ENCODE data around the gene TGFBR3.

The TGFBR3 gene

GRCh38 chr1:91776068-91776794 lies 109.7 kb downstream of the TGFBR3 start:
- DNase-seq: no peak

DNA sequence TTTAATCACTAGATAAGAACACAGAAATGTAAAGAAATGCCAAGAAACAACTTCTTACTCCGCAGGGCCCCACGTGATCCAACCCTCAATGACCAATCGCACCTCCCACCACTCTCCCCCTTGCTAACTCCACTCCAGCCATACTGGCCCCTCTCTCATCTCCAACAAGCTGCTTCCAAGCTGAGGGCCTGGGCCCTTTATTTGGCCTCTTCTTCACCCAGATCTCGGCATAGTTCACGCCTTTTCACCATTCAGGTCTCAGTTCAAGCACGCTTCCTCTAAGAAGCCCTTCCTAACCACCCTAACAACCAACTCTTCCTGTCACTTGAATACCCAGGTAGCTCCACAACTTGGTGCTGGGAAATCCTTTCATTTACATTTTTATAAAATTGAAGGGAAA lies 110.7 kb downstream of the TGFBR3 start:
- DNase-seq: no peak

DNA sequence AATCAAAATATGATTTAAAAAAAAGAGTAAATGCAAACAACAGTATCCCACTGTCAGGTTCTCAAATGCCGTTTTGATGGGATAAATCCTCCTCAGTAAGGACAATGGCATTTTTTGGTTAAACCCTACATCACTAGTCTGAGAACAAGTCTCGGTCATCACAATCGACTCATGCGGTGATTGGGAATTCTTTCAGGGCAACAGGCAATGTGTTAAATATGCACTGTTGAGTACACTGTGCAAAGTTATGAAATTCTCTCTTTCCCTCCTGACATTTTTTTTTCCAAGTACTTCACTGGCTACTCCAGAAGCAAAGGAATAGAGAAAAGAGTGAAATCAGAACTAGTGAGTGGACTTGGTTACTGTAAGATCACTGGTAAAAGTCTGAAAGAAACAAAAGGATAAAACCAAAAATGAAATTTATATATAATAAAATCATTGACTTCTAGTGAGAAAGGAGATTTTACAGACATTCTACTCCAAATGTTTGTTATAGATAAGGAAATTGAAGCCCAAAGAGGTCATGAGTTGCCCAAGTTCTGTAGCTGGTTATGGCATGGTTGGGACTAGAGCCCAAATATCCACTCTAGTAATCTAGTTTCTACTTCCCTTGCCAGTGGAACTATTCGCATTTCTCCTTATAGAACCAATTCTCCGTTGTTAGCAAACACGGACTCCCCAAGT lies 111.3 kb downstream of the TGFBR3 start:
- DNase-seq: no peak

DNA sequence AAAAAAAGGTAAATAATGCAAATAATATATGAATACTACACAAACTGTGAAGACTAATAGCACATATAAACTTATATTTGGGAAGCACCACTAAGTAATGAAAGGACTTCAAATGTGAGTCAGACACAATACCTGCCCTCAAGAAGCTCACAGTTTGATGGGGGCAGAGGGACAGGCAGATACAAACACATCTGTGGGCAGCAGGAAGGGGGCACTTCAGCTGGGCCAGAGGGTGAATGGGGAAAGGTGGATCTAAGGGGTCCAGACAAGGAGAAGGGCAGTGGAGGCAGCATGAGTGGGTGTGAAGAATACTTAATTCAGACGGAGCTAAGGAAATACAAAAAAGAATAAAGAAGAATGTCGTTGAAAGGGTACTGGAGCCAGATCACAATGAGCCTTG lies 114.2 kb downstream of the TGFBR3 start:
- DNase-seq: no peak

DNA sequence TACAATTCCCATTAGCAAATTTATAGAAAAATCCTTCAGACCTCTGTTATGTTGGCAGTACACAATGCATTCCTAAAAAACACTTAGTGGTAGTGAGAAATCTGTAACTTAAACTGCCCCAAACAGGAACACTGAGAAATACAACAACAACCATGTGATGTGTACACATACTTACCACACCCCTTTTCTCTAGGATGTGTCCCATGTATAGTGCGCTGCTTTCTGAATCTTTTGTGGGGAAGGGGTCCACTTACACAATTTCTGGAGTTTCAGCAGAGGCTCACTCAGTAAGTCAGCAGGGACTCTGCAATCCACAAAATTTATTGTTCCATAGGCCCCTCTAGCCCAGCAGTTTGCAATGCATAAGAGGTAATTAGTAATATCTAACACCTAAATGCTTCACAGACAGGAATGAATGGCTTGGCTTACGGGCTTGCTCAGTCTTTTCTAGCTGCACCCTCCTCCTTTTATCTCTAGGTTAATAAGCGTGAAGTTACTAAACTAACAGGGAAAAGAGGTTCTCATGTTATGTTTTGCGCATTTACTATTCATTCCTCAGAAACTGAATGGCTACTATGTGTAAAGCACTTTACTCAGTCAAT lies 115.2 kb downstream of the TGFBR3 start:
- DNase-seq: no peak

- no peak for DNase-seq
These were observed 116.2 kb downstream of the TGFBR3 start for GRCh38 chr1:91769742-91770141.

- DNase-seq: no peak
These were observed 116.9 kb downstream of the TGFBR3 start for GRCh38 chr1:91768786-91769725.

- DNase-seq: no peak
These were observed 117.8 kb downstream of the TGFBR3 start for GRCh38 chr1:91768120-91768519.

DNA sequence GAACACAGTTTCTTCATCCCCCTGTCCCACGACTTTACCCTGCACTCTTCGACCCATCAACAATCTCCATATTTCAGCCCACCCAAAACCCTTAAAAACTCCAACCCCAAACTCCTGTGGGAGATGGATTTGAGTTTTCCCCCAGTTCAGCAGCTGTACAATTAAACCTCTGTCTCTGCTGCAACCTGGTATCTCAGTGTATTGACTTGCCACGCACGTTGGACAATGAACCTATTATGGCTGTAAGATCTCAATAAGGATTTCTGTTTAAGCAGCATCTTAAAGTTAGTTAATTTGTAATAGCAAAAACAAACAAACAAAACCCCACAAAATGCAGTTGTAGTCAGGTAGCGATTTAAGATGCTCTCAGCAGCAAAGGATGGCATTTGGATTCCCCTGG lies 119.1 kb downstream of the TGFBR3 start:
- DNase-seq: no peak

DNA sequence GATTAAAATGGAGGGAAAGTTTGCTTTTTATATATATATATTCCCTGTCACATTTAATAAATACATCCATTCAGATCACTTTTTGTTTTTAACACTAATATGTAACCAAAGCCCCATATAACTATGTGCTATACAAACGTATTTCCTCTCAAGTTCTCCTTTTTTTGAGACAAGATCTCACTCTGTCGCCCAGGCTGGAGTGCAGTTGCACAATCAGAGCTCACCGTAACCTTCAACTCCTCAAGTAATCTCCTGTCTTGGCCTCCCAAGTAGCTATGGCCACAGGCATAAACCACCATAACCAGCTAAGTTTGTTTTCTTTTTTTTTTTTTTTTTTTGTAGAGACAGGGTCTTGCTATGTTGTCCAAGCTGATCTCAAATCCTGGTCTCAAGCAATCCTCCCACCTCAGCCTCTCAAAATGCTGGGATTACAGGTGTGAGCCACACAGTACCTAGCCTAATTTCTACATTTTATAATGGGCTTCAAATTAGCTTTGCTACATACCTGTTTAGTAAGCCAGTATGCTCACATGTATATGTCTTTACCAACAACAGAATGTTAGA lies 120.0 kb downstream of the TGFBR3 start:
- DNase-seq: no peak

- no peak for DNase-seq
These were observed 120.7 kb downstream of the TGFBR3 start for GRCh38 chr1:91765293-91765692.

- no peak for DNase-seq
These were observed 121.4 kb downstream of the TGFBR3 start for GRCh38 chr1:91764471-91765115.

DNA sequence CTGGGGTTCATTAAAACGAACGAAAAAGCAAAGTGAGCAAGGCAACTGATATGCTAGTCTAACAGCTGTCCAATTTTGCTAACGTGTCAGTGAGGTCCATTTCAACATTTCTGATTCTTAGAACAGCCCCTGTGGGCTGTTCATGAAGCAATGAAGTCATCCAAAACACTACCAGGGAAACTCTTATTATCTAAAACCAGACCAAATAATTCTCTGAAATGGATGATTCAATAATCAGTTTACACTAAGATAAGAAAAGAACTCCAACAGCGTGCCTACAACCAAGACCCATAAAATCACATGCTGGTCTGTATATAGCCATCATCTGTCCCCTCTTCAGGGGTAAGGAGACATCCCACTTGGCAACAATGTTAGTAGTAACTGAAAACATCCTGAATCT lies 122.7 kb downstream of the TGFBR3 start:
- no peak for DNase-seq

GRCh38 chr1:91761295-91761721 lies 124.6 kb downstream of the TGFBR3 start:
- no peak for DNase-seq

- DNase-seq: no peak
These were observed 125.4 kb downstream of the TGFBR3 start for GRCh38 chr1:91760512-91760911.

DNA sequence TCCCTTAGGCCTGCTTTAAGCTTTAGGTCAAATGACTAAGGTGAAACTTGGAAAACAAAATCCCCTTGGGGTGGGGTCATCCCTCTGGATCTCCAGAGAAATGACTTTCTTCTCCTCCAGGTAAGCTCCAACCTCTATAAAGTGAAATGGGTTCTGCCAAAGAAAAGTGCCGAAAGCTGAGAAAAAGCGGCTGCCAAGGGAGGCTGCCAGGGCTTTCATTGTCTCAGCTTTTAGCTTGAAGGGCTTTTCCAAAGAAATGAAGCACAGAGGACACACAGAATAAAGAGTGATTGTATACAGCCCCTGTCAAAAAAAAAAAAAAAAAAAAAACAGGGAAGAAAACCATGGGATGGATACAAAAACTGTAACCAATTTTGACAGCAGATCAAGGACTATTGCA lies 126.9 kb downstream of the TGFBR3 start:
- DNase-seq: no peak

DNA sequence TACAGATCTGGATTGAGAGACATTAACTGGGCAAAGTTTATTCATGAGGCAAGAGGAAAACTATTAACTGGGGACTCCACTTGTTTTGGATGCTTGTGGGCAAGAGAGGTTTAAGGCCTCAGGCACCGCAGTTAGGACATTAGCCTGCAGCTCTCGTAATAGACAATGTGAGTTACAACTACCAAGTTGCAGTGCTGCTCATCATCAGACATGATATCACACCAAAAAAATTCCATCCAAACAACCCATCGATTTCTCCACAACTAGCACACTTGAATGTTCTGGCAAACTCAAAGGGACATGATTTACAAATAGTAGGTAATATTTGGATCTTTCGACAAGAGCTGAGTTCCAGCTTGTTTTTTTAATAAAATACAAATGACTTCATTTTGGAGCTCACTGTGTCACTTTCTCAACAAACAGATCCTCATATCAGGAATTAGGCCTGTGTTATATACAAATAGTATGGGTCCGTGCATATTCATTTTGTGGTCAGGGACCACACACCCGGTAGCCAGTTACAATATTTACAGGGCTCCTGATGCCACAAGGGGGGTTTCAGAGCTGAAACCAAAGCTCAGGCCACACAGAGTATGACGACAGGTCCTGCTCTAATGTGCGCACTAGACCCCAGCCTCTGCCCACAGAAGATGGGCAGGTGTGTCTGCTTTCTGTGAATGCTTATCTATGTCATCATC lies 128.0 kb downstream of the TGFBR3 start:
- DNase-seq: no peak

GRCh38 chr1:91755702-91756287 lies 130.2 kb downstream of the TGFBR3 start:
- DNase-seq: no peak

- DNase-seq: no peak
These were observed 131.0 kb downstream of the TGFBR3 start for GRCh38 chr1:91754816-91755580.

DNA sequence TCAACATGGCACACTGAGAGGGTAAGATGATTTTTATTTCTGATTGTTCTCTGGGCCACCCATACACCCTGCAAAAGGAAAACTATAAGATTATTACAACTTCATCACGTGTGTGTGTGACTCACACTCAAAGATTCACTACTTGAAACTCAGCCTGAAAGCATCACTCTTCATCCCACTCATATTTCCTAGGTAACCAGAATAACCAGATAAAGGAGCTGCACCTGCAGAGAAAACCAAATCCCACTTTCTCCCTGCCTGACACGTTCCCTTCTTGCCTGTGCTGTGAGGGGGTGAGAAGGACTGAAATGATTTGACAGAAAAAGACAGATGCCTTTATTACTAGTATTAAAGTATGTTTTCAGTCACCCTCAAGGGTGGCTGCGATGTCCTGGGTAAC lies 131.6 kb downstream of the TGFBR3 start:
- no peak for DNase-seq
